ENCODE results near the gene PGRMC2. TPM values are rescaled to one million over a fixed set of nuclear protein-coding genes. Genes with fewer than 3 reads are reported as not detected.
"Not testable (repeated sequence)": the region's sequence is repeated elsewhere in the genome, so short reads cannot be mapped to it uniquely, and the experiment has no call there.

The PGRMC2 gene
- total RNA-seq, 4 donors from 2014 or later: 8.3 to 26.7 (median 13.0) TPM

GRCh38 chr4:128268970-128269369 lies 18.6 kb downstream of the PGRMC2 start:
- Histone ChIP-seq H3K4me3 (no peak overlapping the region), H3K9me3 (no peaks in the 10 kb centered on the region), H3K4me1 (no peaks in the 10 kb centered on the region), H3K36me3 (peaks cover 0 to 27% of the 10 kb centered on the region in 2 donors), H3K27ac (no peak overlapping the region), H3K27me3 (no peaks in the 10 kb centered on the region)
- DNase-seq (no peak), ATAC-seq (no peak)
- in situ Hi-C loops (cut with MboI; ENCODE audit: low sequenced_read_pairs in 4 of 4) (no loop called here), intact Hi-C loops (cut with DNase I; ENCODE audit: low total_unique reads) (no loop called here)
- TF ChIP-seq CTCF (IDR thresholded peaks at IDR 0.05 in 4 of 5, conservative IDR thresholded peaks at IDR 0.05 in 1 of 5) (no peak), POLR2A (IDR thresholded peaks at IDR 0.05) (no peak)

- in situ Hi-C loops (cut with MboI; ENCODE audit: low sequenced_read_pairs in 4 of 4): no loop called here
- H3K4me1 ChIP-seq: no peaks in the 10 kb centered on the region
- TF ChIP-seq POLR2A (IDR thresholded peaks at IDR 0.05): no peak
- intact Hi-C loops (cut with DNase I; ENCODE audit: low total_unique reads): no loop called here
- H3K4me3 ChIP-seq: no peak overlapping the region
- no peak overlapping the region for H3K27ac ChIP-seq
- DNase-seq (no peak), ATAC-seq (no peak)
- H3K27me3 ChIP-seq: no peaks in the 10 kb centered on the region
- no peaks in the 10 kb centered on the region for H3K9me3 ChIP-seq
- H3K36me3 ChIP-seq: peaks cover 0 to 27% of the 10 kb centered on the region in 2 donors
Observed at GRCh38 chr4:128267745-128268144, 19.9 kb downstream of the PGRMC2 start.

GRCh38 chr4:128267171-128267570 lies 20.4 kb downstream of the PGRMC2 start:
- H3K27me3 ChIP-seq; H3K9me3 ChIP-seq; ATAC-seq; intact Hi-C loops (cut with DNase I; ENCODE audit: low total_unique reads); H3K4me1 ChIP-seq; in situ Hi-C loops (cut with MboI; ENCODE audit: low sequenced_read_pairs in 4 of 4); DNase-seq; H3K4me3 ChIP-seq; H3K27ac ChIP-seq: not testable (repeated sequence)
- peaks cover 0 to 26% of the 10 kb centered on the region in 2 donors for H3K36me3 ChIP-seq

- ATAC-seq; H3K27me3 ChIP-seq; H3K27ac ChIP-seq; H3K4me1 ChIP-seq; in situ Hi-C loops (cut with MboI; ENCODE audit: low sequenced_read_pairs in 4 of 4); H3K4me3 ChIP-seq; H3K9me3 ChIP-seq; intact Hi-C loops (cut with DNase I; ENCODE audit: low total_unique reads); DNase-seq: not testable (repeated sequence)
- peaks cover 0 to 11% of the 10 kb centered on the region in 2 donors for H3K36me3 ChIP-seq
Observed at GRCh38 chr4:128265550-128265949, 22.1 kb downstream of the PGRMC2 start.

- intact Hi-C loops (cut with DNase I; ENCODE audit: low total_unique reads); H3K27me3 ChIP-seq; H3K27ac ChIP-seq; H3K9me3 ChIP-seq; DNase-seq; in situ Hi-C loops (cut with MboI; ENCODE audit: low sequenced_read_pairs in 4 of 4); H3K36me3 ChIP-seq; H3K4me1 ChIP-seq; ATAC-seq; H3K4me3 ChIP-seq: not testable (repeated sequence)
Observed at GRCh38 chr4:128259889-128260288, 27.7 kb downstream of the PGRMC2 start.

- H3K4me3 ChIP-seq; H3K27ac ChIP-seq; intact Hi-C loops (cut with DNase I; ENCODE audit: low total_unique reads); H3K36me3 ChIP-seq; in situ Hi-C loops (cut with MboI; ENCODE audit: low sequenced_read_pairs in 4 of 4); H3K27me3 ChIP-seq; ATAC-seq; H3K9me3 ChIP-seq; DNase-seq; H3K4me1 ChIP-seq: not testable (repeated sequence)
Observed at GRCh38 chr4:128258166-128258565, 29.4 kb downstream of the PGRMC2 start.

- H3K36me3 ChIP-seq: no peaks in the 10 kb centered on the region
- ATAC-seq (no peak), DNase-seq (no peak)
- H3K27ac ChIP-seq: no peak overlapping the region
- H3K4me1 ChIP-seq: no peaks in the 10 kb centered on the region
- no peaks in the 10 kb centered on the region for H3K9me3 ChIP-seq
- no peak overlapping the region for H3K4me3 ChIP-seq
- intact Hi-C loops (cut with DNase I; ENCODE audit: low total_unique reads) (no loop called here), in situ Hi-C loops (cut with MboI; ENCODE audit: low sequenced_read_pairs in 4 of 4) (no loop called here)
- TF ChIP-seq POLR2A (IDR thresholded peaks at IDR 0.05): no peak
- no peak for TF ChIP-seq CTCF (IDR thresholded peaks at IDR 0.05 in 4 of 5, conservative IDR thresholded peaks at IDR 0.05 in 1 of 5)
- no peaks in the 10 kb centered on the region for H3K27me3 ChIP-seq
Observed at GRCh38 chr4:128256539-128256938, 31.1 kb downstream of the PGRMC2 start.

All from gastrocnemius medialis (tissue), 4 donors.